GM10266 (cell line): ENCODE measurements around the gene JDP2.

Experiments used
- DNase-seq: peaks from one replicate; pipeline ENCODE4 v3.0.0; 2012; ENCODE audit errors: extremely low spot score
- CTCF ChIP-seq: IDR thresholded peaks from 2 replicates; pipeline ENCODE4 v1.5.1; 2012; ENCODE audit warnings: mild to moderate bottlenecking, low read depth; ENCODE audit not compliant: control insufficient read depth, insufficient read depth; ENCODE audit errors: missing control alignments

JDP2 gene

GRCh38 chr14:75442166-75442565 lies 14.3 kb downstream of the JDP2 start:
- no peak for DNase-seq
- TF ChIP-seq CTCF: no peak

GRCh38 chr14:75442642-75443041 lies 14.8 kb downstream of the JDP2 start:
- no peak for DNase-seq
- TF ChIP-seq CTCF: no peak

GRCh38 chr14:75443203-75443969 lies 15.6 kb downstream of the JDP2 start:
- no peak for TF ChIP-seq CTCF
- no peak for DNase-seq

- DNase-seq: no peak
- no peak for TF ChIP-seq CTCF
These were observed 17.4 kb downstream of the JDP2 start for GRCh38 chr14:75445236-75445635.

GRCh38 chr14:75445963-75446362 lies 18.1 kb downstream of the JDP2 start:
- no peak for TF ChIP-seq CTCF
- DNase-seq: no peak

GRCh38 chr14:75446447-75446846 lies 18.6 kb downstream of the JDP2 start:
- no peak for DNase-seq
- no peak for TF ChIP-seq CTCF

GRCh38 chr14:75448209-75448608 lies 20.4 kb downstream of the JDP2 start:
- TF ChIP-seq CTCF: no peak
- no peak for DNase-seq
